Amygdala (tissue), 56 donors: ENCODE measurements around the gene CMTM5.
"Not testable (repeated sequence)": the region's sequence is repeated elsewhere in the genome, so short reads cannot be mapped to it uniquely, and the experiment has no call there.

Experiments used
- DNase-seq, 56 donors: peaks; one replicate each; lab custom pipeline; 2025; lab: John Stamatoyannopoulos, UW

The CMTM5 gene

DNA sequence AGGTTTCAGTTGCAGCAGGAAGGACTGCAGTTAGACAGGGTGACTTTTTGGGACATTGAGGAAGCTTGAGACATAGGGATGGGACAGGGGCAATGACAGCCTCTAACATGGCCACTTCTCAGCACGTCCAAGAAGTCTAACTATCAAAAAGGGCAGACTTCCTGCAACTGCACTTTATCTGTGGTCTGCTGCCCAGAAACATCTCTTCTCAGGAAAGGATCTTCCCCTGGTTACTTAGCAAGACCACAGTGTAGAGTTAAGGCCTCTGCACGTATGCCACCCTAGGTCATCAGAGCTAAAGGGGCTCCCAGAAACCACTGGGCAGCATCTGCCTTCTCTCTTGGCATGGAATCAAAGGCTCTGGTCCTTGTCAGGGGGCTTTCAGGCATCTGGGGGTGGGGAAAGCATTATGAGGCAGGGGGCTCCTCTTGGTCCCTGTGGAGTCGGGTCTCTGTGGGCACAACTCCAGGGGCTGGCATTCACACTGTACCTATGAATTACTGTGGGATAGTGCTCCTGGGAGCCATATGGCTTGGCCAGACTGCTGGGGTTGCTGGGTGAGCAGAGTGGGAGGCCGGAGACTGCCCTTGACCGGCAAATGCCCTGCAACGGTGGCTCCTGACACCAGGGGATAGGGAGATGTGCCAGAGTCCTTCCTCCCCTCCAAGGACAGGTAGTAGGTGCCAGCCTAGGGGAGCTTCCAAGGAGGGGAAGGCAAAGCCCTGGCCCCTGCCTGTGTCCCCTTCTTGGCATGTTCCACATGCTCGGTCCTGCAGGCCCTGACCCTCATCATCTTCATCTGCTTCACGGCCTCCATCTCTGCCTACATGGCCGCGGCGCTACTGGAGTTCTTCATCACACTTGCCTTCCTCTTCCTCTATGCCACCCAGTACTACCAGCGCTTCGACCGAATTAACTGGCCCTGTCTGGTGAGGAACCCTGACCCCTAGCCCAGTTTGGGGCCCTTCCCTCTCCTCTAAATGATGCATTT is 1.0 kb downstream of the CMTM5 start:
- peak in 1 of 56 donors; percentile 44 for DNase-seq

DNA sequence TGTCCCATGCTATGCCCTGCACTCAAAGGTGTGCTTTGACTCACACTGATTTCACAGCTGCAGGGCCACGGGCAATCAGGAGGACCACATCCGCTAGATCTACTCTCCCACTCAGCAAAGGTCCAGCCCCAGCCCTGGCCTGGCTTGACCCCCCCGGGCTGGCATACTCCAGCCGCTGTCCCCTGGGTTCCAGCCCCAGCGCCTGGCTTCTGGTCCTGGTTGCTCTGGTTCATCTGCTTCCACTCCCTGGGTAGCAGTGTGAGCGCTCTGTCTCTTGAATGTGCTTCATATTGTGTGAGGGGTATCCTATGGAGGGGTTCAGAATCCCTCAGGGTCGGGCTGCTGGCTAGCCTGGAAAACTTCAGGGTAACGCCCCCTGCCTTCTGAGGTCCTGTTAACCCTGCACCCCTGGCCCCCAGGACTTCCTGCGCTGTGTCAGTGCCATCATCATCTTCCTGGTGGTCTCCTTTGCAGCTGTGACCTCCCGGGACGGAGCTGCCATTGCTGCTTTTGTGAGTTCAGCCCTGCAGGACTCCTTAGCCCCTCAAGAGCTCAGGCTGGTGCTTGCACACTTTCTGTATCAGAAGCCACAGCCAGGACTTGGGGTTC is 1.9 kb downstream of the CMTM5 start:
- peak in 1 of 56 donors; percentile 24 for DNase-seq

DNA sequence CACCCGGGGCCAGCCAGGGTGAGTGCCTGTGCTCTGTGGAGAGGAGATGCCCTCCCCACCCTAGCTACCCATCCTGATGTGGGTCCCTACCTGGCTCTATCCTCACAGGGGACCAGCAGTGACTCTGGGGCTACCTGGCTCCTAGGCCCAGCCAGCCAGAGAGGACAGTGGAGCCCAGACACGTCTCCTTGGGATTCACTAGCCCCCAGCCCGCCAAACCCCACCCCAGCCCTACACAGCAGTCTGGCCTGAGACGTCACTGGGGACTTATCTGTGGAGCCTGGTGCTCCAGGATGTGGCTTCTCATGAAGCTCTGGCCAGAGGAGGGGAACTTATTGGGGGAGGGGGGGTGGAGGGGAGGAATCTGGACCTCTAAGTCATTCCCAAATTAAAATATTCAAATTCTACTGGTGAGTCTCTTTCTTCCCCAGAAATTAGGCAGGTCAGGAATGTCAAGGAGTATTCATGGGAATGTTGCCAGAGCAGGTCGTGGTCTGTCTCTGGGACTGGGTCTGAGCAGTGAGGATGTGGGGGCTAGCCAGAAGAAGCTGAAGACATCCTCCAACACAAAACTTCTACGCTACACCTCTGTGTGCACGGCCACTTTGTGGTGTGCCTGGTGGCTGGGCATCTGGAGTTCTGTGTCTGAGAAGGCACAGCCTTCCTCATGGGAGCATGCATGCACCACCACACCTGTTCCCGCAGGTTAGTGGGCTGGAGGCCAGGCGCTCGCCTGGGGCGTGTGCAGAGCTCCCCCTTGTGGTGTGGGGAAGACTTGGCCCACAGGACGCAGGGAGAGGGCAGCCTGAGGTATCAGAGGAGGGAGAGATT is 2.7 kb downstream of the CMTM5 start:
- DNase-seq, result peak in 23 of 56 donors; percentile 7 to 61 (median 28)

GRCh38 chr14:23380197-23380914 is 3.5 kb downstream of the CMTM5 start:
- peak in 8 of 56 donors; percentile 5 to 36 (median 26) for DNase-seq

DNA sequence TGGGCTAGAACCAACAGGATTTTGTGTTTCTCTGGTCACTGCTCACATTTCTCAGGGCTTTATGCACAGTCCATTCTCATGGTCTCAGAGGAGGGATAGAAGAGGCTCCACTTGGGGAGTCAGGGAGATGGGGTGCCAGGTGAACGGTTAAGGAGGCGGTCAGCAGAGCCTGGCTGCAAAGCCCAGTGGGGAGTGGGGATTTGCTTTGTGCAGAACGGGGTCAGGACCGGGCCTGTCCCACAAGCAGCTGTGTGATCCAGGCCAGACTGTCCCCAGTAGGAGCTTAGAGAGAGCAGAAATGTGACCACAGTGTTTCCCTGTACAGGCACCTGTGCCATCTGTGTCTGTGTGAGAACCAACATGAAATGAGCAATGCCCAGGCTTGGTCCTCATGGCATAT is 4.1 kb downstream of the CMTM5 start:
- no peak for DNase-seq

- DNase-seq, result no peak
Measured at GRCh38 chr14:23381871-23382270, 5.0 kb downstream of the CMTM5 start.

GRCh38 chr14:23382276-23382675 is 5.4 kb downstream of the CMTM5 start:
- no peak for DNase-seq

- no peak for DNase-seq
Measured at GRCh38 chr14:23382731-23383440, 6.0 kb downstream of the CMTM5 start.

DNA sequence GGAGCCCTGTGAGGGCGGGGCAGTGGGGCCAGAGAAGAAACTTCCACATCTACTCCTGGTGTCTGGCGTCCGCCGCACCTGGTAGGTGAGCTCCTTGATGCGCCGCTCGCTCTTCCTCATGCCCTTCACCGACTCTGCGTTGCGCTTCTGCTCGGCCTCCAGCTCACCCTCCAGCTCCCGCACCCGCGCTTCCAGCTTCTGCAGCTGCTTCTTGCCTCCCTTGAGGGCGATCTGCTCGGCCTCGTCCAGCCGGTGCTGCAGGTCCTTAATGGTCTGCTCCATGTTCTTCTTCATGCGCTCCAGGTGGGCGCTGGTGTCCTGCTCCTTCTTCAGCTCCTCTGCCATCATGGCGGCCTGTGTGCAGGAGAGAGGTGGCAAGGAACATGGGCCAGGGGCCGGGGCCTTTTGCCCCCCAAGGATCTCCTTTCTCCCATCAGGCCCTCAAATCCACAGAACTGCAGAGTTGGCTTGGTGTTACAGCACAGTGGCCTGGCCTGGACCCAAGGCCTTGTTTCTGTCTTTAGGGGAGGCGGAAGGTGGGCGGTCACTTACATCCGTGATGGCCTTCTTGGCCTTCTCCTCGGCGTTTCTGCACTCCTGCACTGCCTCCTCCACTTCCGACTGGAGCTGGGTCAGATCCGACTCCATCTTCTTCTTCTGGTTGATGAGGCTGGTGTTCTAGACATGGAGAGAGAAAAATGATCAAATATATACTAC is 7.7 kb downstream of the CMTM5 start:
- DNase-seq, result no peak

GRCh38 chr14:23385244-23385641 is 8.4 kb downstream of the CMTM5 start:
- no peak for DNase-seq

- DNase-seq, result no peak
Measured at GRCh38 chr14:23385642-23386265, 8.9 kb downstream of the CMTM5 start.

GRCh38 chr14:23386266-23386657 is 9.4 kb downstream of the CMTM5 start:
- not testable (repeated sequence) for DNase-seq

DNA sequence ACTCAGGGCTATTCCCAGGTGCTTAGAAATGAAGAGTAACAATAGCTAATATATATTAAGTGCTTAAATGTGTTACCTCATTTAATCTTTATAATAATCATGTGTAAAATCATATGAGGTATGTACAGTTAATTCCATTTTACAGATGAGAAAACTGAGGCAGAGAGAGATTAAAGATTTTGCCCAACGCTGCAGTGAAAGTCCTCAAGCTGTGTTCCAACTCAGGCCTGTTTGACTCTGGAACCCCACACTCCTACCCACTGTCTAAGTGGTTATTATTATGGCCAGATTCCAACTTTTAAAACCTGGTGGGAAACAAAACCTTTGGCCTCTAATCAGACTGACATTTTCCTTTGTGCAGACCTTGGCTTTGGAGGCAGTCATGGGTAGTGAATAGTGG is 10.2 kb downstream of the CMTM5 start:
- no peak for DNase-seq

- no peak for DNase-seq
Measured at GRCh38 chr14:23387916-23388882, 11.4 kb downstream of the CMTM5 start.

DNA sequence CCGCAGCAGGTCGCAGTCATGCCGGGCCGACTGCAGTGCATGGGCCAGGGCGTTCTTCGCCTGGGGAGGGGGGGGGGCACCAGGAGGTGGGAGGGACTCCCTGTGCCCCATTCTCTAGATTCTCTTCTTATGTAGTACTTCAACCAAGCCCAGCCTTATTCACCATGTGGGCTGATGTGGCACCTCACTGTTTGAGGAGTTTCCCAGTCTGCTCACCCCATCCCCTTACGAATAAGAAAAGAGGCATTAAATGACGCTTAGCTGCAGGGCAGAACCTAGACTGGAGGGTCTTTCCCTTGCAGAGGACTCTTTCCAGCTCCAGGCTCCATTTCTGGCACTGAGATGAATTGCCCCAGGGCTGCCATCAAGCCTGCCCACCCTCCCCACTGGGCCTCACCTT is 12.2 kb downstream of the CMTM5 start:
- DNase-seq, result no peak

DNA sequence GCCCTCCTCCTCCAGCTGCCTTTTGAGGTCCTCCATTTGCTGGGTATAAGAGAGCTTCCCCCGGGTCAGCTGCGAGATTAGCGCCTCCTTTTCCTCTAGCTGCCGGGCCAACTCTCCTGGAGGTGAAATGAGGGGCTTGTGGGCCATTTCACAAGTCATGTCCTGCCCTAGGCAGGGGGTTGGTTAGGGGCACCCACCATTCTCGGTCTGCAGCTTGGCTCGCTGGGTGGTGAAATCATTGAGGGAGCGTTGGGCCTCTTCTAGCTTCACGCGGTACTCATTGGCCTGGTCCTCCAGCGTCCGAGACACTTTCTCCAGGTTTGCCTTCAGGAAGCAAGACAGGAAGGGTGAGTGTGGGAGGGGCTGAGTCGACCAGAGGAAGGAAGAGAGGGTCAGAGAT is 12.6 kb downstream of the CMTM5 start:
- DNase-seq, result no peak

DNA sequence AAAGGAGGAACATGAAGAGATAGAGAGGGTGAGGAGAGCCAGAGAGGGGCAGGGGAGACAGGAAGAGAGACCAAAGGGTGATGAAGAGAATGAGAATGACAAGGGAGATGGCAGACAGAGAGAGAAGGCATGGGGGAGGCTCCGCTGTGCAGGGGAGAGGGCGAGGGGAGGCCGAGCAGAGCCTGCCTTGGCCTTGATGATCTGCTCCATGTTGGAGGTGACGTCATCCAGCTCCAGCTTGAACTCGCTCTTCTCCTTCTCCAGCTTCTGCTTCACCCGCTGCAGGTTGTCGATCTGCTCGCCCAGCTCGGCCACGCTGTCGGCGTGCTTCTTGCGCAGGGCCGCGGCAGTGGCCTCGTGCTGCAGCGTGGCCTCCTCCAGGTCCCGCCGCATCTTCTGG is 13.0 kb downstream of the CMTM5 start:
- DNase-seq, result not testable (repeated sequence)
